HepG2 (cell line): ENCODE data around the gene AEBP1. TPM values are rescaled to one million over a fixed set of nuclear protein-coding genes. Genes with fewer than 3 reads are reported as not detected.

Source experiments
- KLF16 ChIP-seq, 2 experiments: sonication (generic) in 1 of 2; formaldehyde crosslinking in 1 of 2; IDR thresholded peaks; 2 replicates each; pipeline versions ENCODE4 v1.6.1 to v1.8.0; 2016 to 2023; ENCODE audit warnings: missing genetic modification reagents in 2 of 2, missing compliant biosample characterization in 1 of 2
- KMT2A ChIP-seq: sonication (generic); formaldehyde crosslinking; IDR thresholded peaks from 2 replicates; pipeline ENCODE4 v1.4.0; 2020; ENCODE audit warnings: missing genetic modification reagents
- MAFK ChIP-seq, 2 experiments: IDR thresholded peaks in 1 of 2; conservative IDR thresholded peaks in 1 of 2; 2 replicates each; pipeline ENCODE4 v1.6.1; 2011; ENCODE audit warnings: improper control_type of control experiment in 2 of 2, low read length in 2 of 2
- MIER2 ChIP-seq: IDR thresholded peaks from 2 replicates; pipeline ENCODE4 v1.6.1; 2016; ENCODE audit warnings: missing biosample characterization, missing genetic modification reagents
- RNF219 ChIP-seq: sonication (generic); formaldehyde crosslinking; IDR thresholded peaks from 2 replicates; pipeline ENCODE4 v1.5.0; 2020; ENCODE audit warnings: mild to moderate bottlenecking, missing genetic modification reagents
- SIX1 ChIP-seq: sonication (generic); formaldehyde crosslinking; IDR thresholded peaks from 2 replicates; pipeline ENCODE4 v1.4.0; 2020; ENCODE audit warnings: missing genetic modification reagents, borderline replicate concordance
- SMARCC2 ChIP-seq: fragments of 450-650 bp; IDR thresholded peaks from 2 replicates; pipeline ENCODE4 v1.6.1; 2017; ENCODE audit warnings: antibody characterized with exemption, mild to moderate bottlenecking
- ZNF138 ChIP-seq: sonication (generic); formaldehyde crosslinking; IDR thresholded peaks from 2 replicates; pipeline ENCODE4 v1.5.0; 2020; ENCODE audit warnings: mild to moderate bottlenecking, low read depth, missing genetic modification reagents
- ZNF761 ChIP-seq: sonication (generic); formaldehyde crosslinking; conservative IDR thresholded peaks from 2 replicates; pipeline ENCODE4 v1.4.0; 2020; ENCODE audit warnings: mild to moderate bottlenecking, missing genetic modification reagents
- ZSCAN20 ChIP-seq: sonication (generic); formaldehyde crosslinking; IDR thresholded peaks from 2 replicates; pipeline ENCODE4 v1.4.0; 2020; ENCODE audit warnings: missing genetic modification reagents, mild to moderate bottlenecking, borderline replicate concordance
- polyA plus RNA-seq, 8 experiments: library from polyadenylated mRNA; depleted of rRNA in 3 of 8; stranded (reverse) in 7 of 8; unstranded in 1 of 8; fragments of >200 nt; fragmentation: Illumina TruSeq in 4 of 8; extraction: Trizol in 4 of 8; gene quantifications; 2 replicates each; pipeline versions ENCODE4 v1.2.1 to v1.2.3, GENCODE V29; 2011 to 2016; ENCODE audit warnings: low read depth in 4 of 8, missing spikeins in 1 of 8, mixed read lengths in 1 of 8; ENCODE audit not compliant: insufficient read depth in 1 of 8
- total RNA-seq, 5 experiments: library from RNA; depleted of rRNA; stranded (reverse); fragments of >200 nt; fragmentation: Illumina TruSeq; extraction: Trizol; gene quantifications; 2 replicates each; pipeline ENCODE4 v1.2.3, GENCODE V29; 2016; ENCODE audit warnings: low read depth in 1 of 5
- TF ChIP-seq, protein P1 (sequence below): IDR thresholded peaks from 2 replicates; pipeline ENCODE4 v1.6.1; 2016; ENCODE audit warnings: missing compliant biosample characterization, missing genetic modification reagents, borderline replicate concordance
- TF ChIP-seq, protein P2 (sequence below): sonication (generic); formaldehyde crosslinking; IDR thresholded peaks from 2 replicates; pipeline ENCODE4 v1.4.0; 2020; ENCODE audit warnings: missing genetic modification reagents, borderline replicate concordance
- TF ChIP-seq, protein P3 (sequence below): sonication (generic); formaldehyde crosslinking; IDR thresholded peaks from 2 replicates; pipeline ENCODE4 v1.4.0; 2020; ENCODE audit warnings: mild to moderate bottlenecking, missing genetic modification reagents
- TF ChIP-seq, protein P4 (sequence below): IDR thresholded peaks from 2 replicates; pipeline ENCODE4 v1.6.1; 2018; ENCODE audit warnings: missing genetic modification reagents

AEBP1 gene
- total and polyA plus RNA-seq, 2 of the 13 experiments (the other 11 are each of a cell fraction or from before 2014, with no cell fraction given), result 0.22 to 0.55 TPM

GRCh38 chr7:44131173-44132029 lies 27.3 kb downstream of the AEBP1 start (continued):
- TF ChIP-seq, protein P1, sequence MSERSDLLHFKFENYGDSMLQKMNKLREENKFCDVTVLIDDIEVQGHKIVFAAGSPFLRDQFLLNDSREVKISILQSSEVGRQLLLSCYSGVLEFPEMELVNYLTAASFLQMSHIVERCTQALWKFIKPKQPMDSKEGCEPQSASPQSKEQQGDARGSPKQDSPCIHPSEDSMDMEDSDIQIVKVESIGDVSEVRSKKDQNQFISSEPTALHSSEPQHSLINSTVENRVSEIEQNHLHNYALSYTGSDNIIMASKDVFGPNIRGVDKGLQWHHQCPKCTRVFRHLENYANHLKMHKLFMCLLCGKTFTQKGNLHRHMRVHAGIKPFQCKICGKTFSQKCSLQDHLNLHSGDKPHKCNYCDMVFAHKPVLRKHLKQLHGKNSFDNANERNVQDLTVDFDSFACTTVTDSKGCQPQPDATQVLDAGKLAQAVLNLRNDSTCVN (CRISPR knock-in tag), result no peak
- TF ChIP-seq, protein P2, sequence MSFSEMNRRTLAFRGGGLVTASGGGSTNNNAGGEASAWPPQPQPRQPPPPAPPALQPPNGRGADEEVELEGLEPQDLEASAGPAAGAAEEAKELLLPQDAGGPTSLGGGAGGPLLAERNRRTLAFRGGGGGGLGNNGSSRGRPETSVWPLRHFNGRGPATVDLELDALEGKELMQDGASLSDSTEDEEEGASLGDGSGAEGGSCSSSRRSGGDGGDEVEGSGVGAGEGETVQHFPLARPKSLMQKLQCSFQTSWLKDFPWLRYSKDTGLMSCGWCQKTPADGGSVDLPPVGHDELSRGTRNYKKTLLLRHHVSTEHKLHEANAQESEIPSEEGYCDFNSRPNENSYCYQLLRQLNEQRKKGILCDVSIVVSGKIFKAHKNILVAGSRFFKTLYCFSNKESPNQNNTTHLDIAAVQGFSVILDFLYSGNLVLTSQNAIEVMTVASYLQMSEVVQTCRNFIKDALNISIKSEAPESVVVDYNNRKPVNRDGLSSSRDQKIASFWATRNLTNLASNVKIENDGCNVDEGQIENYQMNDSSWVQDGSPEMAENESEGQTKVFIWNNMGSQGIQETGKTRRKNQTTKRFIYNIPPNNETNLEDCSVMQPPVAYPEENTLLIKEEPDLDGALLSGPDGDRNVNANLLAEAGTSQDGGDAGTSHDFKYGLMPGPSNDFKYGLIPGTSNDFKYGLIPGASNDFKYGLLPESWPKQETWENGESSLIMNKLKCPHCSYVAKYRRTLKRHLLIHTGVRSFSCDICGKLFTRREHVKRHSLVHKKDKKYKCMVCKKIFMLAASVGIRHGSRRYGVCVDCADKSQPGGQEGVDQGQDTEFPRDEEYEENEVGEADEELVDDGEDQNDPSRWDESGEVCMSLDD (CRISPR knock-in tag), result no peak
- TF ChIP-seq, protein P3, sequence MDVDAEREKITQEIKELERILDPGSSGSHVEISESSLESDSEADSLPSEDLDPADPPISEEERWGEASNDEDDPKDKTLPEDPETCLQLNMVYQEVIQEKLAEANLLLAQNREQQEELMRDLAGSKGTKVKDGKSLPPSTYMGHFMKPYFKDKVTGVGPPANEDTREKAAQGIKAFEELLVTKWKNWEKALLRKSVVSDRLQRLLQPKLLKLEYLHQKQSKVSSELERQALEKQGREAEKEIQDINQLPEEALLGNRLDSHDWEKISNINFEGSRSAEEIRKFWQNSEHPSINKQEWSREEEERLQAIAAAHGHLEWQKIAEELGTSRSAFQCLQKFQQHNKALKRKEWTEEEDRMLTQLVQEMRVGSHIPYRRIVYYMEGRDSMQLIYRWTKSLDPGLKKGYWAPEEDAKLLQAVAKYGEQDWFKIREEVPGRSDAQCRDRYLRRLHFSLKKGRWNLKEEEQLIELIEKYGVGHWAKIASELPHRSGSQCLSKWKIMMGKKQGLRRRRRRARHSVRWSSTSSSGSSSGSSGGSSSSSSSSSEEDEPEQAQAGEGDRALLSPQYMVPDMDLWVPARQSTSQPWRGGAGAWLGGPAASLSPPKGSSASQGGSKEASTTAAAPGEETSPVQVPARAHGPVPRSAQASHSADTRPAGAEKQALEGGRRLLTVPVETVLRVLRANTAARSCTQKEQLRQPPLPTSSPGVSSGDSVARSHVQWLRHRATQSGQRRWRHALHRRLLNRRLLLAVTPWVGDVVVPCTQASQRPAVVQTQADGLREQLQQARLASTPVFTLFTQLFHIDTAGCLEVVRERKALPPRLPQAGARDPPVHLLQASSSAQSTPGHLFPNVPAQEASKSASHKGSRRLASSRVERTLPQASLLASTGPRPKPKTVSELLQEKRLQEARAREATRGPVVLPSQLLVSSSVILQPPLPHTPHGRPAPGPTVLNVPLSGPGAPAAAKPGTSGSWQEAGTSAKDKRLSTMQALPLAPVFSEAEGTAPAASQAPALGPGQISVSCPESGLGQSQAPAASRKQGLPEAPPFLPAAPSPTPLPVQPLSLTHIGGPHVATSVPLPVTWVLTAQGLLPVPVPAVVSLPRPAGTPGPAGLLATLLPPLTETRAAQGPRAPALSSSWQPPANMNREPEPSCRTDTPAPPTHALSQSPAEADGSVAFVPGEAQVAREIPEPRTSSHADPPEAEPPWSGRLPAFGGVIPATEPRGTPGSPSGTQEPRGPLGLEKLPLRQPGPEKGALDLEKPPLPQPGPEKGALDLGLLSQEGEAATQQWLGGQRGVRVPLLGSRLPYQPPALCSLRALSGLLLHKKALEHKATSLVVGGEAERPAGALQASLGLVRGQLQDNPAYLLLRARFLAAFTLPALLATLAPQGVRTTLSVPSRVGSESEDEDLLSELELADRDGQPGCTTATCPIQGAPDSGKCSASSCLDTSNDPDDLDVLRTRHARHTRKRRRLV (CRISPR knock-in tag), result no peak
- TF ChIP-seq SMARCC2 (no peak), KMT2A (no peak), MAFK (conservative IDR thresholded peaks at IDR 0.05 in 1 of 2, IDR thresholded peaks at IDR 0.05 in 1 of 2; ENCODE audit: low read length in 2 of 2) (no peak), ZNF761 (CRISPR knock-in tag) (no peak), SIX1 (CRISPR knock-in tag) (no peak), MIER2 (0 out of 2 replicates have a peak, but pooled peaks have one; percentile 45), RNF219 (CRISPR knock-in tag) (no peak), ZSCAN20 (CRISPR knock-in tag) (no peak), KLF16 (CRISPR knock-in tag; IDR thresholded peaks at IDR 0.05) (peak in 1 of 2 experiments; percentile 70; a peak in 2 of 4 replicates), ZNF138 (CRISPR knock-in tag) (no peak; the same call in 1 of the 2 replicates)
- TF ChIP-seq, protein P4, sequence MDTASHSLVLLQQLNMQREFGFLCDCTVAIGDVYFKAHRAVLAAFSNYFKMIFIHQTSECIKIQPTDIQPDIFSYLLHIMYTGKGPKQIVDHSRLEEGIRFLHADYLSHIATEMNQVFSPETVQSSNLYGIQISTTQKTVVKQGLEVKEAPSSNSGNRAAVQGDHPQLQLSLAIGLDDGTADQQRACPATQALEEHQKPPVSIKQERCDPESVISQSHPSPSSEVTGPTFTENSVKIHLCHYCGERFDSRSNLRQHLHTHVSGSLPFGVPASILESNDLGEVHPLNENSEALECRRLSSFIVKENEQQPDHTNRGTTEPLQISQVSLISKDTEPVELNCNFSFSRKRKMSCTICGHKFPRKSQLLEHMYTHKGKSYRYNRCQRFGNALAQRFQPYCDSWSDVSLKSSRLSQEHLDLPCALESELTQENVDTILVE (CRISPR knock-in tag), result 0 out of 2 replicates have a peak, but pooled peaks have one; percentile 53
